Measurements from ENCODE around the gene ECM2. TPM values are rescaled to one million over a fixed set of nuclear protein-coding genes. Genes with fewer than 3 reads are reported as not detected.

ECM2 gene
- total and polyA plus RNA-seq, 12 donors: 2.1 to 14.9 (median 8.4) TPM

DNA sequence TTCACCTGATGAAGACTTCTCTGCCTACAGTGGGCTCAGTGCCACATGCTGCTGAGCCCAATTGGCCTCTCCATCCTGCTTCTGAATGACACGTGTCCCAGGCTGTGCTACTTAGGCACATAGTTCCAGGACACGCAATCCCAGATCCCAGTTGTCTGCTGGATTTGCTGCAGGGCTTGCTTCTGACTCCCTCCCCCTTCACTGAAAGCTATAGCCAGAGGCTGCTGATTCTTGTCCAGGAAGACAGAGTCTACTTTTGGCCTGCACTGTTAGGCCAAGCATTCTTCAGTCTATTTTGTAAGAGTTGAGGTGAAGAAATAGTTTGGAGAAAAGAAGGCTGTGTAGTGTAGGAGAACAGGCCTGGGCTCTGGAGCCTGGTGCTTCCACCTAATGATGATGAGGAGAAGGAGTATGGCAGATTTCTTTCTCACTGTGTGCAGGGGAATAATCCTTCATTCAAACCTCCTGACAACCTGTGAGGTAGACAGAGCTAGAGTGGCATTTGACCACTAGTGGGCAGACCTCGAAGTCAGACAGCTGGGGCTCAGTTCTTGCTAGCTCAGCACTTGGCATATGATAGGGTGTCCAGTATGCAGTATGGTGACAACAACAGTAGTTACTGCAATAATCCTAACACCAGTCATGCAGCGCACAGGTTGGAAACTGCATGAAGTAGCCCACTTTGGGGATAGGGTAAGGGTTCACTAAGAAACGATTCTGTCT, 34.0 kb downstream of the ECM2 start:
- H3K4me1 ChIP-seq: peaks cover 2 to 51% (median 20%) of the 10 kb centered on the region in 9 donors
- WGBS, 2 donors: 70 to 78% methylated on average over 5 of the region's 5 CpGs
- no peaks in the 10 kb centered on the region for H3K27me3 ChIP-seq

DNA sequence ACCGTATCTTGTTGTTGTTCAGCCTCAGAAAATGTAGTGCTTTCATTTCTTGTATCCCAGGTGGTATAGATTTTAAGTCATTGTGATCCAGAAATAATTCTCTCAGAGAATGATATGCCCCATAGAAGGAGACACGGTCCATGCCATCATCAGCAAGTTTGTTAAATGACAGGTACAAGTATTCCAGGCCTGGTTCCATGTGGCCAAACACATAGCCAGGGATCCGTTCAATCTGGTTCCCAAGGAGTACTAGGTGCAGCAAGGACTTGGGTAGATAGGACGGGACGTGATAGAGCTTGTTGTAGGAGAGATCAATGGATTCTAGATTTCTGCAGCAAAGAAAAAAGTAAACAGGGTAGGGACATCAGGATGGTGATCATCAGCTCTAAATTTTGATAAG, 35.1 kb downstream of the ECM2 start:
- Histone ChIP-seq H3K27me3 (no peaks in the 10 kb centered on the region), H3K27ac (no peak overlapping the region), H3K36me3 (peaks cover 0 to 11% (median 0%) of the 10 kb centered on the region in 9 donors), H3K4me3 (no peak overlapping the region), H3K4me1 (peaks cover 0 to 41% (median 11%) of the 10 kb centered on the region in 9 donors), H3K9me3 (no peaks in the 10 kb centered on the region)
- peak in 3 of 8 donors; percentile 44 to 61 (median 46) for ATAC-seq
- 63 to 76% methylated on average over 5 of the region's 5 CpGs for WGBS, 2 donors
- TF ChIP-seq, protein P1, sequence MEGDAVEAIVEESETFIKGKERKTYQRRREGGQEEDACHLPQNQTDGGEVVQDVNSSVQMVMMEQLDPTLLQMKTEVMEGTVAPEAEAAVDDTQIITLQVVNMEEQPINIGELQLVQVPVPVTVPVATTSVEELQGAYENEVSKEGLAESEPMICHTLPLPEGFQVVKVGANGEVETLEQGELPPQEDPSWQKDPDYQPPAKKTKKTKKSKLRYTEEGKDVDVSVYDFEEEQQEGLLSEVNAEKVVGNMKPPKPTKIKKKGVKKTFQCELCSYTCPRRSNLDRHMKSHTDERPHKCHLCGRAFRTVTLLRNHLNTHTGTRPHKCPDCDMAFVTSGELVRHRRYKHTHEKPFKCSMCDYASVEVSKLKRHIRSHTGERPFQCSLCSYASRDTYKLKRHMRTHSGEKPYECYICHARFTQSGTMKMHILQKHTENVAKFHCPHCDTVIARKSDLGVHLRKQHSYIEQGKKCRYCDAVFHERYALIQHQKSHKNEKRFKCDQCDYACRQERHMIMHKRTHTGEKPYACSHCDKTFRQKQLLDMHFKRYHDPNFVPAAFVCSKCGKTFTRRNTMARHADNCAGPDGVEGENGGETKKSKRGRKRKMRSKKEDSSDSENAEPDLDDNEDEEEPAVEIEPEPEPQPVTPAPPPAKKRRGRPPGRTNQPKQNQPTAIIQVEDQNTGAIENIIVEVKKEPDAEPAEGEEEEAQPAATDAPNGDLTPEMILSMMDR (IDR thresholded peaks at IDR 0.05): no peak
- intact Hi-C loops (cut with DNase I): loop anchor here in 3 of 10 donors (10.0 kb wide), 3 partner anchors 94 to 134 kb away; no protein-coding TSS in a partner anchor
- no peak for DNase-seq

More for the DNA sequence above, 34.0 kb downstream of the ECM2 start:
- no peak for DNase-seq
- H3K9me3 ChIP-seq: no peaks in the 10 kb centered on the region
- H3K27ac ChIP-seq: peak overlapping the region in 4 of 10 donors; percentile 1 to 67 (median 16)
- TF ChIP-seq, protein P1 (IDR thresholded peaks at IDR 0.05): peak in 7 of 9 donors; percentile 42 to 56 (median 45)
- peak; percentile 55 to 85 (median 76) for ATAC-seq
- H3K4me3 ChIP-seq: no peak overlapping the region
- H3K36me3 ChIP-seq: peaks cover 0 to 4% (median 0%) of the 10 kb centered on the region in 9 donors
- intact Hi-C loops (cut with DNase I): loop anchor here in 3 of 10 donors (10.0 kb wide), 3 partner anchors 93 to 133 kb away; no protein-coding TSS in a partner anchor

DNA sequence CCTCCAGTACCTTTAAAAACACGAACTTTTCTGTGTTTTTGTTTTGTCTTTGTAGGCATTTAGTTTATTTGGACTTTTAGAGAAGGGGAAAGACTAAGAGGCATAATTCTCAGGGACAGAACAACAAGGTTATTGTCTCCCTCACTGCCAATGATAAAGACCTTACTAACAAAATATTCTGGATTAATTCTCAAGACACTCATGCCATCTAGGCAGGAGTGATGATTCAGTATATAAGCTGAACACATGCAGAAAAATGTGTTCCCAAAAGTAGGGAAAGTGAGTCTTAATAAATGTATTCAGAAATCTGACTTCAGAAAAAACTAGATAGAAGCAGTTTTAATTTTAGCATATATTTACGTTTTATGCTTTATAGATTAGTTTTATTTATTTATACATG, 36.1 kb downstream of the ECM2 start:
- Histone ChIP-seq H3K4me3 (no peak overlapping the region), H3K9me3 (no peaks in the 10 kb centered on the region), H3K36me3 (peaks cover 0 to 18% (median 0%) of the 10 kb centered on the region in 9 donors), H3K27me3 (no peaks in the 10 kb centered on the region), H3K27ac (peak overlapping the region in 1 of 10 donors; percentile 19), H3K4me1 (peaks cover 0 to 31% (median 7%) of the 10 kb centered on the region in 9 donors)
- DNase-seq: no peak
- TF ChIP-seq, protein P1 (IDR thresholded peaks at IDR 0.05): no peak
- ATAC-seq: no peak
- intact Hi-C loops (cut with DNase I): loop anchor here in 3 of 10 donors (10.0 kb wide), 3 partner anchors 95 to 135 kb away; no protein-coding TSS in a partner anchor
- WGBS, 2 donors: 69 to 87% methylated on average over 2 of the region's 2 CpGs

DNA sequence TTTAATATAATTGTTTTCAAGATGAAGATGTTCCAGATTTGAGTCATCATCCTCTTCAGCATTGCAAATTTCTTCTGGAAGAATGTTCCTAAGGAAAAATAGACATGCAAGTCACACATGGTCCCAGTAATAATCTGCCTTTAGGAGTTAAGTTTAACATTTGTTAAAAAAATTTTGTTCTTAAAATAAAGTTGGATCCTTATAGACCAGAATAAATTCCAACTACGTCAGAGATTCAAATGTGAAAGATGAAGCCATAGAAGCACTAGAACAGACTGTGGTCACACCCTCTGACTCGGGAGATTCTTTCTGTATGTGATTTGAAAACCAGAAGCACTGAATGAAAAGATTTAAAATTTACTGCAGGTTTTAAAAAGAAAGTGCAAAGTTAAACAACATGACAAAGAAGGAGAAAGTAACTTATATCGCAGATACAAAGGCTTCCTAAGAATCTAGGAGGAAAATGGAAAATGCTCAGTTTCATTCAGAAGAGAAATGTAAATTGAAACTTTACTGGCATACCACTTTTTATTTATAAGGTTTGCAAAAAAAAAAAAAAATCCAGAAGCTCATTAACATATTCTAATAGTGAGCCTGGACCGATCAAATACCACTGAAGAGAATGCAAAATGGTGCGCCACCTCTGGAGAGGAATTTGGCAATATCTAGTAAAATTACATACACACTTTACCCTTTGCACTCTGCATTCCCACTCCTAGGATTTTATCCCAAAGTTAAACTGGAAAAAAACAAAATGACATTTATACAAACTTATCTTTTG, 39.2 kb downstream of the ECM2 start:
- no peak for DNase-seq
- intact Hi-C loops (cut with DNase I): no loop called here
- Histone ChIP-seq H3K27ac (peak overlapping the region in 1 of 10 donors; percentile 5), H3K4me3 (no peak overlapping the region), H3K9me3 (no peaks in the 10 kb centered on the region), H3K36me3 (peaks cover 0 to 27% (median 0%) of the 10 kb centered on the region in 9 donors), H3K27me3 (no peaks in the 10 kb centered on the region), H3K4me1 (peaks cover 0 to 17% (median 0%) of the 10 kb centered on the region in 9 donors)
- ATAC-seq: peak in 1 of 8 donors; percentile 38
- WGBS, 2 donors: 78 to 79% methylated on average over 5 of the region's 5 CpGs
- TF ChIP-seq, protein P1 (IDR thresholded peaks at IDR 0.05): no peak
